GM12878 (cell line): ENCODE data around the gene CACNA1E. TPM values are rescaled to one million over a fixed set of nuclear protein-coding genes. Genes with fewer than 3 reads are reported as not detected.

Experiments
- DPF2 ChIP-seq: fragments of 450-650 bp; IDR thresholded peaks from 2 replicates; pipeline ENCODE4 v1.6.1; 2017; ENCODE audit warnings: mild to moderate bottlenecking
- EED ChIP-seq: sonication (generic); IDR thresholded peaks from 2 replicates; pipeline ENCODE4 v1.6.1; 2016; ENCODE audit warnings: antibody characterized with exemption, low read depth
- FOXK2 ChIP-seq: fragments of 450-650 bp; IDR thresholded peaks from 2 replicates; pipeline ENCODE4 v1.6.1; 2017; ENCODE audit warnings: mild to moderate bottlenecking, moderate library complexity
- NR2F1 ChIP-seq: fragments of 450-650 bp; conservative IDR thresholded peaks from 2 replicates; pipeline ENCODE4 v1.6.1; 2017; ENCODE audit warnings: mild to moderate bottlenecking
- NRF1 ChIP-seq: conservative IDR thresholded peaks from 2 replicates; pipeline ENCODE4 v1.6.1; 2011; ENCODE audit warnings: mild to moderate bottlenecking, low read depth, low read length, improper control_type of control experiment
- RB1 ChIP-seq: fragments of 450-650 bp; formaldehyde crosslinking; IDR thresholded peaks from 2 replicates; pipeline ENCODE4 v1.6.1; 2017; ENCODE audit warnings: mild to moderate bottlenecking, borderline replicate concordance
- SKIL ChIP-seq: fragments of 450-650 bp; IDR thresholded peaks from 2 replicates; pipeline ENCODE4 v1.6.1; 2017; ENCODE audit warnings: mild to moderate bottlenecking, low read depth, inconsistent platforms; ENCODE audit not compliant: poor library complexity, severe bottlenecking
- SMC3 ChIP-seq: IDR thresholded peaks from 2 replicates; pipeline ENCODE4 v1.6.1; 2011; ENCODE audit warnings: low read length, improper control_type of control experiment, borderline replicate concordance
- STAT1 ChIP-seq: fragments of 450-650 bp; conservative IDR thresholded peaks from 2 replicates; pipeline ENCODE4 v1.6.1; 2014; ENCODE audit warnings: antibody characterized with exemption, mild to moderate bottlenecking
- polyA plus RNA-seq, 11 experiments: library from polyadenylated mRNA; depleted of rRNA in 4 of 11; unstranded in 6 of 11; stranded (reverse) in 5 of 11; fragments of >200 nt; fragmentation: Nextera tagmentation in 4 of 11; fragmentation: Illumina TruSeq in 1 of 11; extraction: Ambion mirVana in 4 of 11; extraction: Trizol in 1 of 11; gene quantifications; 1 replicate in 1 of 11; 2 replicates in 10 of 11; pipeline versions ENCODE4 v1.2.1 to v1.2.3, GENCODE V29; 2011 to 2016; ENCODE audit warnings: inconsistent platforms in 2 of 11, missing spikeins in 2 of 11, low read depth in 1 of 11
- total RNA-seq, 4 experiments: library from RNA; depleted of rRNA in 3 of 4; stranded (reverse); fragments of >200 nt in 3 of 4; fragmentation: Illumina TruSeq in 1 of 4; extraction: Trizol in 1 of 4; gene quantifications; 2 replicates each; pipeline versions ENCODE4 v1.2.1 to v1.2.3, GENCODE V29; 2013 to 2021
- TF ChIP-seq, protein P1 (sequence below): IDR thresholded peaks from 2 replicates; pipeline ENCODE4 v1.6.1; 2011; ENCODE audit warnings: borderline replicate concordance, low read depth, mild to moderate bottlenecking, moderate library complexity, low read length; ENCODE audit not compliant: insufficient read depth, poor library complexity, severe bottlenecking
- TF ChIP-seq, protein P2 (sequence below): IDR thresholded peaks from 2 replicates; pipeline ENCODE4 v1.6.1; 2011; ENCODE audit warnings: mild to moderate bottlenecking, low read depth, low read length, moderate library complexity; ENCODE audit not compliant: insufficient replicate concordance
- TF ChIP-seq, protein P3 (sequence below): fragments of 450-650 bp; formaldehyde crosslinking; IDR thresholded peaks from 2 replicates; pipeline ENCODE4 v1.5.0; 2022; ENCODE audit warnings: mild to moderate bottlenecking, missing genetic modification characterization
- TF ChIP-seq, protein P4 (sequence below): IDR thresholded peaks from 2 replicates; pipeline ENCODE4 v1.6.1; 2012; ENCODE audit warnings: low read depth, low read length, improper control_type of control experiment
- TF ChIP-seq, protein P5 (sequence below): IDR thresholded peaks from 2 replicates; pipeline ENCODE4 v1.6.1; 2012; ENCODE audit warnings: low read length, inconsistent platforms

The CACNA1E gene
- total and polyA plus RNA-seq, 10 of the 15 experiments (the other 5 are each of a cell fraction or from before 2014, with no cell fraction given): 0.57 to 22.0 (median 8.5) TPM

GRCh38 chr1:181479137-181479745, 4.1 kb upstream of the CACNA1E start (continued):
- TF ChIP-seq SKIL: no peak
- no peak for TF ChIP-seq NR2F1
- TF ChIP-seq FOXK2: no peak
- 0 out of 2 replicates have a peak, but pooled peaks have one; percentile 20 for TF ChIP-seq EED
- TF ChIP-seq, protein P1, sequence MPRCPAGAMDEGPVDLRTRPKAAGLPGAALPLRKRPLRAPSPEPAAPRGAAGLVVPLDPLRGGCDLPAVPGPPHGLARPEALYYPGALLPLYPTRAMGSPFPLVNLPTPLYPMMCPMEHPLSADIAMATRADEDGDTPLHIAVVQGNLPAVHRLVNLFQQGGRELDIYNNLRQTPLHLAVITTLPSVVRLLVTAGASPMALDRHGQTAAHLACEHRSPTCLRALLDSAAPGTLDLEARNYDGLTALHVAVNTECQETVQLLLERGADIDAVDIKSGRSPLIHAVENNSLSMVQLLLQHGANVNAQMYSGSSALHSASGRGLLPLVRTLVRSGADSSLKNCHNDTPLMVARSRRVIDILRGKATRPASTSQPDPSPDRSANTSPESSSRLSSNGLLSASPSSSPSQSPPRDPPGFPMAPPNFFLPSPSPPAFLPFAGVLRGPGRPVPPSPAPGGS: no peak
- no peak for TF ChIP-seq RB1
- TF ChIP-seq, protein P2, sequence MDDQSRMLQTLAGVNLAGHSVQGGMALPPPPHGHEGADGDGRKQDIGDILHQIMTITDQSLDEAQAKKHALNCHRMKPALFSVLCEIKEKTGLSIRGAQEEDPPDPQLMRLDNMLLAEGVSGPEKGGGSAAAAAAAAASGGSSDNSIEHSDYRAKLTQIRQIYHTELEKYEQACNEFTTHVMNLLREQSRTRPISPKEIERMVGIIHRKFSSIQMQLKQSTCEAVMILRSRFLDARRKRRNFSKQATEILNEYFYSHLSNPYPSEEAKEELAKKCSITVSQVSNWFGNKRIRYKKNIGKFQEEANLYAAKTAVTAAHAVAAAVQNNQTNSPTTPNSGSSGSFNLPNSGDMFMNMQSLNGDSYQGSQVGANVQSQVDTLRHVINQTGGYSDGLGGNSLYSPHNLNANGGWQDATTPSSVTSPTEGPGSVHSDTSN: no peak
- TF ChIP-seq NRF1: no peak
- TF ChIP-seq, protein P3, sequence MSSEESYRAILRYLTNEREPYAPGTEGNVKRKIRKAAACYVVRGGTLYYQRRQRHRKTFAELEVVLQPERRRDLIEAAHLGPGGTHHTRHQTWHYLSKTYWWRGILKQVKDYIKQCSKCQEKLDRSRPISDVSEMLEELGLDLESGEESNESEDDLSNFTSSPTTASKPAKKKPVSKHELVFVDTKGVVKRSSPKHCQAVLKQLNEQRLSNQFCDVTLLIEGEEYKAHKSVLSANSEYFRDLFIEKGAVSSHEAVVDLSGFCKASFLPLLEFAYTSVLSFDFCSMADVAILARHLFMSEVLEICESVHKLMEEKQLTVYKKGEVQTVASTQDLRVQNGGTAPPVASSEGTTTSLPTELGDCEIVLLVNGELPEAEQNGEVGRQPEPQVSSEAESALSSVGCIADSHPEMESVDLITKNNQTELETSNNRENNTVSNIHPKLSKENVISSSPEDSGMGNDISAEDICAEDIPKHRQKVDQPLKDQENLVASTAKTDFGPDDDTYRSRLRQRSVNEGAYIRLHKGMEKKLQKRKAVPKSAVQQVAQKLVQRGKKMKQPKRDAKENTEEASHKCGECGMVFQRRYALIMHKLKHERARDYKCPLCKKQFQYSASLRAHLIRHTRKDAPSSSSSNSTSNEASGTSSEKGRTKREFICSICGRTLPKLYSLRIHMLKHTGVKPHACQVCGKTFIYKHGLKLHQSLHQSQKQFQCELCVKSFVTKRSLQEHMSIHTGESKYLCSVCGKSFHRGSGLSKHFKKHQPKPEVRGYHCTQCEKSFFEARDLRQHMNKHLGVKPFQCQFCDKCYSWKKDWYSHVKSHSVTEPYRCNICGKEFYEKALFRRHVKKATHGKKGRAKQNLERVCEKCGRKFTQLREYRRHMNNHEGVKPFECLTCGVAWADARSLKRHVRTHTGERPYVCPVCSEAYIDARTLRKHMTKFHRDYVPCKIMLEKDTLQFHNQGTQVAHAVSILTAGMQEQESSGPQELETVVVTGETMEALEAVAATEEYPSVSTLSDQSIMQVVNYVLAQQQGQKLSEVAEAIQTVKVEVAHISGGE (CRISPR knock-in tag): no peak
- peak; percentile 92 for TF ChIP-seq SMC3
- TF ChIP-seq, protein P4, sequence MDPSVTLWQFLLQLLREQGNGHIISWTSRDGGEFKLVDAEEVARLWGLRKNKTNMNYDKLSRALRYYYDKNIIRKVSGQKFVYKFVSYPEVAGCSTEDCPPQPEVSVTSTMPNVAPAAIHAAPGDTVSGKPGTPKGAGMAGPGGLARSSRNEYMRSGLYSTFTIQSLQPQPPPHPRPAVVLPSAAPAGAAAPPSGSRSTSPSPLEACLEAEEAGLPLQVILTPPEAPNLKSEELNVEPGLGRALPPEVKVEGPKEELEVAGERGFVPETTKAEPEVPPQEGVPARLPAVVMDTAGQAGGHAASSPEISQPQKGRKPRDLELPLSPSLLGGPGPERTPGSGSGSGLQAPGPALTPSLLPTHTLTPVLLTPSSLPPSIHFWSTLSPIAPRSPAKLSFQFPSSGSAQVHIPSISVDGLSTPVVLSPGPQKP: no peak
- TF ChIP-seq STAT1: no peak
- TF ChIP-seq DPF2: no peak
- TF ChIP-seq, protein P5, sequence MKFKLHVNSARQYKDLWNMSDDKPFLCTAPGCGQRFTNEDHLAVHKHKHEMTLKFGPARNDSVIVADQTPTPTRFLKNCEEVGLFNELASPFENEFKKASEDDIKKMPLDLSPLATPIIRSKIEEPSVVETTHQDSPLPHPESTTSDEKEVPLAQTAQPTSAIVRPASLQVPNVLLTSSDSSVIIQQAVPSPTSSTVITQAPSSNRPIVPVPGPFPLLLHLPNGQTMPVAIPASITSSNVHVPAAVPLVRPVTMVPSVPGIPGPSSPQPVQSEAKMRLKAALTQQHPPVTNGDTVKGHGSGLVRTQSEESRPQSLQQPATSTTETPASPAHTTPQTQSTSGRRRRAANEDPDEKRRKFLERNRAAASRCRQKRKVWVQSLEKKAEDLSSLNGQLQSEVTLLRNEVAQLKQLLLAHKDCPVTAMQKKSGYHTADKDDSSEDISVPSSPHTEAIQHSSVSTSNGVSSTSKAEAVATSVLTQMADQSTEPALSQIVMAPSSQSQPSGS: no peak
- TF ChIP-seq, all 136 proteins: peak for 14
